HG02571 (cell line): Measurements from ENCODE around the gene MCC.
A peak's percentile ranks its signal among the peaks of the same experiment; 100 is the strongest.

Experiments used
- ATAC-seq: cut with Tn5 transposase; IDR thresholded peaks from one replicate; pipeline ENCODE4 v1.9.1; 2021; ENCODE audit warnings: mild to moderate bottlenecking, moderate library complexity; ENCODE audit not compliant: unreplicated experiment

Gene MCC

GRCh38 chr5:113329981-113330380 lies 158.3 kb downstream of the MCC start:
- ATAC-seq: no peak

DNA sequence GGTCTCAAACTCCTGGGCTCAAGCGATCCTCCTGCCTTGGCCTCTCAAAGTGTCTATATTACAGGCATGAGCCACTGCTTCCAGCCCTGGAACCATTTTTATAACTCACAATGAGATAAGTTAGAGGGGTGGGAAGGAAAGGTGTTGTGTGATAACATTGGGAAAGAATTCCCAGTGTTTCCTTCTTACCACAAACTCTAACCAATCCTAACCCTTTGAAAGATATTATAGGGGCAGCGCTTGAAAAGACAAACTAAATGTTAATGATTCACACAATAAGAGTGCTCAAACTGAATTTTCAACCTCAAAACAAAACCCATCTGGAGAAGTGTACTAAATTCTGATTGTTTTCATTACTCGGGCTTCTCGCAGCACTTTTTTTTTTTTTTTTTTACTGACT lies 163.2 kb downstream of the MCC start:
- no peak for ATAC-seq

DNA sequence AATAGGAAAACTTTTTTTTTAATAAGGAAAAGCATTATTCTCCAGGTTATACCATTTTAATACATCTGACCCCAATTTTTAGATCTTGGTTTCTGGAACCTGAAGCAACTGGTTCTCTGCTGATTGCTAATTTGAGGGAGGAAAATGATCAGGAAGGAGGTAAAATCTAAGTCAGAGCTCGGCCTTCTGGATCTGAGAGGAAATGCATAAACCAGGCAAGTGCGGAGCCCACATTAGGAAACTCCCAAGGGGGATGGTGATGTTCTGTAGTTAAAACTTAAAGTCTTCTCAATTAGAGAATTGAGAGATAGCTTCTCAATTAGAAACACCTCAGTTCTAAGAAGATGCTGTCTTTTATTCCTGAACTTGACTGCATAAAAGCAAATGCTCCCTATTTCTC lies 167.0 kb downstream of the MCC start:
- no peak for ATAC-seq

GRCh38 chr5:113320273-113320780 lies 167.9 kb downstream of the MCC start:
- ATAC-seq: peak; percentile 79

GRCh38 chr5:113319256-113320053 lies 168.8 kb downstream of the MCC start:
- no peak for ATAC-seq

- ATAC-seq: no peak
Measured at GRCh38 chr5:113317636-113318035, 170.6 kb downstream of the MCC start.

GRCh38 chr5:113311301-113311700 lies 177.0 kb downstream of the MCC start:
- no peak for ATAC-seq

DNA sequence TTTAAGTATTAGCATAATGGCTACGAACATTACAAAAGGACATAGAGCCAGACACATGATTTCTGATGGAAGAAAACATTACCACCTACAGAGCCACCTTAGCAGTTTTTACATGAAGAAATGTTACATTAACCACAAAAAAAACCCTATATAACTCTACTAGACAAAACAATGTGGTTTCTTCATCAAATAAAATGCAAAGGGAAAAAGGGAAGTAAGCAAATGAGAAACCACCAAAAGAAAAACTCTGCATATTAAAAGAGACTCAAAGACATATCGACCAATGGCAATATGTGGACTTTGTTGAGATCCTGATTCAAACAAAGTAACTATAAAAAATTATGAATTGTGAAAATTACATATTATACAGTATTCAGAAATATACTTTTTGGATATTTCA lies 186.1 kb downstream of the MCC start:
- ATAC-seq: no peak

DNA sequence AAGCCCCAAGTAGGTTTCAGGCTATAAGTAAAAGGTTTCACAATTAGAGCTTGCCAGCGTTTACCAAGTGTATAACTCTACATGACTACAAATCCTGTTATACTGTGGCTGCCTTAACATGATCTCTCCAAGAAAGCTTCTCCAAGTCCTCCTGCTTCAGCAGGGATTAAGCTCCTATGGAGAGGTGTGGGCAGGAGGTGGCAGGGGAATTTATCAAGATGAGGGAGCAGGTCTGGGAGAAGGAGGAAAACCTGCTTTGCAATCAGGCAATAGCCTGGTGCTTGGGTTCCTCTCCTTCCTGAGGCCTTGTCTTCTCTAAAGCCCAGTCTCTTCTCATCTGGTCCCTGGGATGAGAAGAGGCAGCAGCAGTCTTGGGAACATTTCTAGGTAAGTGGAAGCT lies 188.7 kb downstream of the MCC start:
- ATAC-seq: no peak

DNA sequence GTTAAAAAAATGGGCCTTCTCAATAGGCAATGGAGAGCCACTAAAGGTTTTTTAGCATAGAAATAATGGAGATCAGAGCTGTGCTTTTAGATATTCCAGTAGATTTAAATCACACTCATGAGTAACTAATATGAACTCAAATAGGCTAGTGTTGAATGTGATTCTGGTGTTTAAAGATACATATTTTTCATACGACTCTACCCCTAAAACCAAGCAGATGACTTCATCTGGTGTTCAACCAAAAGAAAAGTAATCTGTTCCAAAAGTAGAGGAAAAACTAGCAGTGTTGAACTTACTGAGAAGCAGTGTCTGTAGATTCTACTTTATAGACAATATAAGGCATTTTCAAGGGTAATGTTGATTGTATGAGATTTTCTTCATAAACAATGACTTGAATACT lies 191.6 kb downstream of the MCC start:
- ATAC-seq: no peak

DNA sequence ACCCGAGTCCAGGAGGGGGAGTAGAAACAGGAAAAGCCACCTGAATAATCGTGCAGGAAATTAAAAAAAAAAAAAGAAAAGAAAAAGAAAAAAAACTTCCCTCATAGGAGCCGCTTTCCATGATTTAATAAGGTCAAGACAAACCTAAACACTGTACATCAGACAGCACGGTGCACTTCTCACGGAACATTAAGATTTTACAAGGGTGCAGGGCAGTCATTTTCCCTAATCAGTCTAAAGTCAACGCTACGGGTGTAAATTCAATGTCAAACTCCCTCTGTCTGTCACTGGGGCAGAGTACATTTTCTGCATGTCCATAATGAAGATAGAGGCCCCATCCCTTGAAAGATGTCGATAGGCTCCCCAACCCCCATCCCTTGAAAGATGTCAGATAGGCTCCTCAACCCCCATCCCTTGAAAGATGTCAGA lies 193.1 kb downstream of the MCC start:
- ATAC-seq: no peak

DNA sequence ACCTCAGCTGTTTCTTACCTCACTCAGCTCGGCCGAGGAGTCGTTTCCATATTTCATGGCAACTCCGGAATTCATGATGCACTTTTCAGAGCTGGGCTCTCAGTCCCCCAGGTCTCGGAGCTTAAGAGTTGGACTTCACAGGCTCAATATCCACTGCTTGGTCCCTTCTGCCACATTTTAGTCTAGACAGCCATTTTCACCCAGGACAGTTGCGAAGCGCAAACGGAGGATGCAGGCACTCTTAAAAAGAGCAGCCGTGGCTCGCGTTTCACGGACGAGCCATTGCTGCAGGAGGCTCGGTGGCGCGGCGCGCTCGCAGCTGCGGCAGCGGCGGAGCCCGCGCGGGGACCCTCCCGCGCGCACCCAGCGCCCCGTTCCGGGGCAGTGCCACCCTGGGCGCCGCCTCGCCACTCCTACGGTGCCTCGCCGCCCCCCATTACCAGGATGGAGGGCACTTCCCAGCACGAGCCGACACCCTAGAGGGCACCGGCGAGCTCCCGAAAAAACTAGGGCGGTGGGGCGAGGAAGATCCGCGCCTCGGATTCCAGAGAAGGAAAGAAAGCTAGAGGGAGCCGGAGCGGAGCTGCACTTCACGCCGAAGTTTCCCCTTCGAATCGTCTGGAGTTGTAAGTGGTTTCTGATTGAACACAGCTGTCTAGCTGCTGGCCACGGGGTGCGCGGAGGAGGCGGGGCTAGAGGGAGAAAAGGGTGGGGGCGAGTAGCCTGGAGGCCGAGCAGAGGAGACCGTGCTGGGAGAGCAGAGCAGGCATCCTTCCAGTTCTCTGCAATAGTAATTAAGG lies 193.7 kb downstream of the MCC start:
- ATAC-seq: peak; percentile 98

- peak; percentile 18 for ATAC-seq
Measured at GRCh38 chr5:113293975-113294310, 194.3 kb downstream of the MCC start.

DNA sequence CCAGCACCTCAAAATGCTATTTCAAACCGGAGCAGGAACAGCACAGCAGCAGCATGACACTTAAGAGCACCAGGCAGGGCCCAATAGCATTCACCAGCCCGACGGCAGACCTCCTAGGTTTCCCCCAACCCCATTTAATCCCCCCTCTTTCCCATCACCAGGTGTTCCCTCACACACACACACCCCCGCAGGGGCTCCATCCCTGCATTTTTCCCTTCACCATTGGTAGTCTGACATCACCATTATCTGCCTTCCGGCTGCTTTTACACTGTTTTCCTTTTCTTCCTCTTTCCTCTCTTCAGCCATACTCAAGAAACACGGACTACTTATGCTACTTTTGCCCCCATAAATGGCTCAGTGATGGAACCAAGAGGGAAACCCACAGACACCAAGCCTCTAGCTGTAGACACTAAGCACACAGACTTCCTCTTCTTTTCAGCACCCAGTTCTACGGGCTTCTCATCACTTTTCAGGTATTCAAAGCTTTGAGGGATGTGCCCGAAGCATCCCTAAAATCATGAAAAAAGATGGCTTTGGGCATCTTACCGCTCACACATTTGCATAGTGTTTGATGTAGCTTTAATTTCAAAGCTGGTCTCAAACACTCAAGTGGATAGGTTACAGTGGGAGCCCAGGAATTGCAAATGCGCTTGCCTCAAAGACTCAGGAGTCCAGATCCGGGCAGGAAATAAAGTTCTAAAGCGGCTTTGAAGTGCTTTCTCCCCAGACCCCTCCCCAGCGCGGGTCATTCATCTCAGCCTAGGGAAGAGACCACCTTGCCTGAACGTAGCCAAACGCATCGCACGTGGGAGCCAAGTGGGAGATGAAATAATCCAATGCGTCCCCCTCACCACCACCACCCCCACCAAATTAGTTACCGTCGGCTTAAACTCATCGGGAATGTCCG lies 194.9 kb downstream of the MCC start:
- no peak for ATAC-seq

- ATAC-seq: no peak
Measured at GRCh38 chr5:113292462-113292861, 195.8 kb downstream of the MCC start.

DNA sequence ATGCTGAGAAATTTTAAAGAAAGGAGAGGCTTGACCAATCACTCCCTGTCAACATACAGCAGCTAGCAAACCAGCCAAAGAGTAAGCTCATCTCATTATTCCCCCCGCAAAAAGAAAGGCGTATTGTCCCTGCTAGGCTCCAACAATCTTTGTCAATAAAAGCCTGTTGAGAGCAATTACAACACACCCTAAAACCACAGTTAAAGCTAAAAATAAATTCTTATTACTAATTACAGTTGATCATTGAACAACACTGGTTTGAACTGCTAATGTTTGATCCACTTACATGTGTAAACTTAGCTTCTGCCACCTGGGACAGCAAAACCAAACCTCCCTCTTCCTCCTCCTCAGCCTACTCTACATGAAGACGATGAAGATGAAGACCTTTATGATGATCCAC lies 204.7 kb downstream of the MCC start:
- ATAC-seq: no peak

DNA sequence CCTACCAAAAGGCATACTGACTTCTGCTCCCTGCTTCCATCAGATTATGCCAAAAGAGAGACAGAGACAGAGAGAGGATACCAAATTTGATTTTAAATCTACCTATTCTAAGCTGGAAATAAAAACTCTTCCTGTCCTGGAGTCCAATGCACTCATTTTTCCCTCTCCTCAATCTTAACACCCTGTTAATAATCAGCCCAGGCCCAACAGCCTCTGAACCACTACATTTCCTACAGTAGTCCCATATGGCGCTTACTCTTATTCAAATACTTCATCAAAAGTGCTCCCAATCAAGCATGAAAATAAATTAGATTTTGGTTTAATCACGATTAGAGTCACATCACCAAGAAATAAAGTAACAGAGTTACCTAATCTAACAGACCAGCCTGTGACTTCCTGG lies 205.8 kb downstream of the MCC start:
- ATAC-seq: no peak

GRCh38 chr5:113281194-113281593 lies 207.1 kb downstream of the MCC start:
- no peak for ATAC-seq

- no peak for ATAC-seq
Measured at GRCh38 chr5:113280541-113280940, 207.7 kb downstream of the MCC start.

GRCh38 chr5:113278976-113279375 lies 209.3 kb downstream of the MCC start:
- ATAC-seq: no peak

DNA sequence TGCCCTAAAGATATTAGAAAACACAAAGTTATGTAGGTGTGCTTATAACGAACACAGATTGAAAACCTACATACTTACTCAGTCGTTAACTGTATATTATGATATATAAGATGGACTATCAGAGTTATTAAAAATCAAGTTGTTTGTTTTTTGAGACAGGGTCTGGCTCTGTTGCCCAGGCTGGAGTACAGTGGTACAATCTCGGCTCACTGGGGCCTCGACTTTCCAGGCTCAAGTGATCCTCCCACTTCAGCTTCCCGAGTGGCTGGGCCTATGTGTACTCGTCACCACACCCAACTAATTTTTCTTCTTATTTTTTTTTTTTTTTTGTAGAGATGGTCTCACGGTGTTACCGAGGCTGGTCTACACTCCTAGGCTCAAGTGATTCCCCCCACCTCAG lies 211.8 kb downstream of the MCC start:
- no peak for ATAC-seq
